CD4-positive, alpha-beta T cell treated with Interleukin-15 for 1 hour (primary cell): ENCODE results near the gene CNDP1.
"Not testable (repeated sequence)": the region's sequence is repeated elsewhere in the genome, so short reads cannot be mapped to it uniquely, and the experiment has no call there.

Source experiments
- DNase-seq: peaks from one replicate; pipeline ENCODE4 v3.0.0-alpha.2; 2020

Gene CNDP1

GRCh38 chr18:74522635-74523548, 11.4 kb upstream of the CNDP1 start:
- DNase-seq, result no peak

- DNase-seq, result no peak
Observed at GRCh38 chr18:74524097-74524496, 10.2 kb upstream of the CNDP1 start.

GRCh38 chr18:74524915-74525314, 9.4 kb upstream of the CNDP1 start:
- not testable (repeated sequence) for DNase-seq

- no peak for DNase-seq
Observed at GRCh38 chr18:74525741-74526140, 8.6 kb upstream of the CNDP1 start.

- no peak for DNase-seq
Observed at GRCh38 chr18:74526488-74526887, 7.8 kb upstream of the CNDP1 start.

- no peak for DNase-seq
Observed at GRCh38 chr18:74528478-74528877, 5.8 kb upstream of the CNDP1 start.

GRCh38 chr18:74528913-74529312, 5.4 kb upstream of the CNDP1 start:
- no peak for DNase-seq

- no peak for DNase-seq
Observed at GRCh38 chr18:74529378-74529777, 4.9 kb upstream of the CNDP1 start.

- DNase-seq, result no peak
Observed at GRCh38 chr18:74529811-74530583, 4.3 kb upstream of the CNDP1 start.

GRCh38 chr18:74530584-74530862, 3.8 kb upstream of the CNDP1 start:
- no peak for DNase-seq

GRCh38 chr18:74531043-74531442, 3.3 kb upstream of the CNDP1 start:
- no peak for DNase-seq

- no peak for DNase-seq
Observed at GRCh38 chr18:74532511-74533025, 1.7 kb upstream of the CNDP1 start.

- DNase-seq, result no peak
Observed at GRCh38 chr18:74533666-74534065, 634 bp upstream of the CNDP1 start.

- no peak for DNase-seq
Observed at GRCh38 chr18:74534981-74535649, 815 bp downstream of the CNDP1 start.

GRCh38 chr18:74539289-74539688, 5.0 kb downstream of the CNDP1 start:
- DNase-seq, result no peak

- DNase-seq, result no peak
Observed at GRCh38 chr18:74540652-74541421, 6.5 kb downstream of the CNDP1 start.

- DNase-seq, result no peak
Observed at GRCh38 chr18:74541703-74542555, 7.6 kb downstream of the CNDP1 start.

GRCh38 chr18:74544898-74545297, 10.6 kb downstream of the CNDP1 start:
- DNase-seq, result no peak

GRCh38 chr18:74546007-74546406, 11.7 kb downstream of the CNDP1 start:
- no peak for DNase-seq

- no peak for DNase-seq
Observed at GRCh38 chr18:74546751-74547530, 12.6 kb downstream of the CNDP1 start.

- DNase-seq, result no peak
Observed at GRCh38 chr18:74547860-74548259, 13.6 kb downstream of the CNDP1 start.
